ENCODE results near the gene SH3TC2.

DNA sequence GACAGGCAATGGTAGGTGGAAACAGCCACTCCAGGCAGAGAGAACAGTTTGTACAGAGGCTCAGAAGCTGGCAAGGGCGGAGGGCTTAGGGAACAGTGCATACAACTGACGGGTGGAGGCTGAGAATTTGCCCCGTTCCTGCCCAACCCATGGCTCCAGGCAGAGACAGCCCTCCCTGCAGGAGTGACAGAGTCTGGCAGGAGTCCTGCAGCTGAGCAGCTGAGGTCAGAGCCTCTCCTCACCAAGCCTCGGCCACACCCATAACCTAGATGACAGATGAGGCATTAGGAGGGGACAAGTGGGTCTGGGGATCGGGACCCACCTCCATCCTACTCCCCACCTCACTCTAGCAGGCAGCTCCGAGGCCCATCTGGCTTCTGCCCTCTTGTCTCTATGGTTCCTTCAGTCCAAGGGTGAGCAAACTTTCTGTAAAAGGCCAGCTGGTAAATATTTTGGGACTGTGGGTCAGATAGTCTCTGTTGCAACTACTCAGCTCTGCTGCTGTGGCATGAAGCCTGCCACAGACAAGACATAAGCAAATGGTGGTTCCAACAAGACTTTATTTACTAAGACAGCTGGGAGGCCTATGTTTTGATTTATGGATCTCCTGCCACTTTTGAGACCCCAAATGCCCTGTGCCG, 83.7 kb downstream of the SH3TC2 start:
- TF ChIP-seq REPIN1 (tag by site-specific recombination; IDR thresholded peaks at IDR 0.05; ENCODE audit: low read depth) = no peak
- no peak for TF ChIP-seq CTCF (tag by site-specific recombination; IDR thresholded peaks at IDR 0.05)
- no peak for TF ChIP-seq ZBTB10 (tag by site-specific recombination; IDR thresholded peaks at IDR 0.05)
- TF ChIP-seq, protein P1, sequence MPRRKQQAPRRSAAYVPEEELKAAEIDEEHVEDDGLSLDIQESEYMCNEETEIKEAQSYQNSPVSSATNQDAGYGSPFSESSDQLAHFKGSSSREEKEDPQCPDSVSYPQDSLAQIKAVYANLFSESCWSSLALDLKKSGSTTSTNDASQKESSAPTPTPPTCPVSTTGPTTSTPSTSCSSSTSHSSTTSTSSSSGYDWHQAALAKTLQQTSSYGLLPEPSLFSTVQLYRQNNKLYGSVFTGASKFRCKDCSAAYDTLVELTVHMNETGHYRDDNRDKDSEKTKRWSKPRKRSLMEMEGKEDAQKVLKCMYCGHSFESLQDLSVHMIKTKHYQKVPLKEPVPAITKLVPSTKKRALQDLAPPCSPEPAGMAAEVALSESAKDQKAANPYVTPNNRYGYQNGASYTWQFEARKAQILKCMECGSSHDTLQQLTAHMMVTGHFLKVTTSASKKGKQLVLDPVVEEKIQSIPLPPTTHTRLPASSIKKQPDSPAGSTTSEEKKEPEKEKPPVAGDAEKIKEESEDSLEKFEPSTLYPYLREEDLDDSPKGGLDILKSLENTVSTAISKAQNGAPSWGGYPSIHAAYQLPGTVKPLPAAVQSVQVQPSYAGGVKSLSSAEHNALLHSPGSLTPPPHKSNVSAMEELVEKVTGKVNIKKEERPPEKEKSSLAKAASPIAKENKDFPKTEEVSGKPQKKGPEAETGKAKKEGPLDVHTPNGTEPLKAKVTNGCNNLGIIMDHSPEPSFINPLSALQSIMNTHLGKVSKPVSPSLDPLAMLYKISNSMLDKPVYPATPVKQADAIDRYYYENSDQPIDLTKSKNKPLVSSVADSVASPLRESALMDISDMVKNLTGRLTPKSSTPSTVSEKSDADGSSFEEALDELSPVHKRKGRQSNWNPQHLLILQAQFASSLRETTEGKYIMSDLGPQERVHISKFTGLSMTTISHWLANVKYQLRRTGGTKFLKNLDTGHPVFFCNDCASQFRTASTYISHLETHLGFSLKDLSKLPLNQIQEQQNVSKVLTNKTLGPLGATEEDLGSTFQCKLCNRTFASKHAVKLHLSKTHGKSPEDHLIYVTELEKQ (tag by site-specific recombination; IDR thresholded peaks at IDR 0.05; ENCODE audit: borderline replicate concordance) = no peak
- TF ChIP-seq SETDB1 (IDR thresholded peaks at IDR 0.05; ENCODE audit: insufficient read length, low read length) = no peak
- TF ChIP-seq ZEB2 (tag by site-specific recombination; IDR thresholded peaks at IDR 0.05) = no peak
- no peak for TF ChIP-seq ZNF366 (tag by site-specific recombination; conservative IDR thresholded peaks at IDR 0.05)
- TF ChIP-seq ZBTB1 (tag by site-specific recombination; IDR thresholded peaks at IDR 0.05) = no peak
- no peak for TF ChIP-seq KLF10 (tag by site-specific recombination; IDR thresholded peaks at IDR 0.05)
- no peak for TF ChIP-seq YY1 (tag by site-specific recombination; IDR thresholded peaks at IDR 0.05)

Data from HEK293 (cell line).